Neural cell (in vitro differentiated cells): ENCODE data around the gene ZNF496.

Experiments
- EP300 ChIP-seq: fragments of 450-650 bp; conservative IDR thresholded peaks from 2 replicates; pipeline ENCODE4 v1.6.1; 2014; ENCODE audit warnings: antibody characterized with exemption, mild to moderate bottlenecking, moderate library complexity; ENCODE audit not compliant: poor library complexity, severe bottlenecking
- EZH2 ChIP-seq: fragments of 200-600, 300-800 bp; shearing (Covaris generic), sonication (generic); IDR thresholded peaks from 2 replicates; pipeline ENCODE4 v1.6.1; 2014; ENCODE audit warnings: antibody characterized with exemption, low read length, borderline replicate concordance, mild to moderate bottlenecking; ENCODE audit not compliant: insufficient read depth, poor library complexity, severe bottlenecking
- MXI1 ChIP-seq: fragments of 450-650 bp; conservative IDR thresholded peaks from 2 replicates; pipeline ENCODE4 v1.6.1; 2014; ENCODE audit warnings: antibody characterized with exemption, mild to moderate bottlenecking; ENCODE audit not compliant: poor library complexity, severe bottlenecking
- POLR2AphosphoS5 ChIP-seq: IDR thresholded peaks from 2 replicates; pipeline ENCODE4 v1.6.1; 2012
- SMC3 ChIP-seq: fragments of 450-650 bp; conservative IDR thresholded peaks from 2 replicates; pipeline ENCODE4 v1.6.1; 2014; ENCODE audit warnings: antibody characterized with exemption, mild to moderate bottlenecking, moderate library complexity; ENCODE audit not compliant: poor library complexity
- TAF1 ChIP-seq: IDR thresholded peaks from 2 replicates; pipeline ENCODE4 v1.6.1; 2012; ENCODE audit warnings: low read depth
- TF ChIP-seq, protein P1 (sequence below): fragments of 450-650 bp; IDR thresholded peaks from 2 replicates; pipeline ENCODE4 v1.5.1; 2014; ENCODE audit warnings: antibody characterized with exemption, mild to moderate bottlenecking, moderate library complexity; ENCODE audit not compliant: poor library complexity, severe bottlenecking
- TF ChIP-seq, protein P2 (sequence below): IDR thresholded peaks from 2 replicates; pipeline ENCODE4 v1.6.1; 2012; ENCODE audit warnings: borderline replicate concordance

DNA sequence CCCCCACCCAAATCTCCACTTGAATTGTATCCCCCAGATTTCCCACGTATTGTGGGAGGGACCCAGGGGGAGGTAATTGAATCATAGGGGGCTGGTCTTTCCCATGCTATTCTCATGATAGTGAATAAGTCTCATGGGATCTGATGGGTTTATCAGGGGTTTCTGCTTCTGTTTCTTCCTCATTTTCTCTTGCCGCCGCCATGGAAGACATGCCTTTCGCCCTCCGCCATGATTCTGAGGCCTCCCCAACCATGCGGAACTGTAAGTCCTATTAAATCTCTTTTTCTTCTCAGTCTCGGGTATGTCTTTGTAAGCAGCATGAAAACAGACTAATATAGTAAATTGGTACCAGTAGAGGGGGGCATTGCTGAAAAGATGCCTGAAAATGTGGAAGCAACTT lies 33.4 kb upstream of the ZNF496 start:
- TF ChIP-seq TAF1 (no peak), POLR2AphosphoS5 (no peak), MXI1 (no peak), SMC3 (no peak), EZH2 (no peak), EP300 (no peak)
- TF ChIP-seq, protein P1, sequence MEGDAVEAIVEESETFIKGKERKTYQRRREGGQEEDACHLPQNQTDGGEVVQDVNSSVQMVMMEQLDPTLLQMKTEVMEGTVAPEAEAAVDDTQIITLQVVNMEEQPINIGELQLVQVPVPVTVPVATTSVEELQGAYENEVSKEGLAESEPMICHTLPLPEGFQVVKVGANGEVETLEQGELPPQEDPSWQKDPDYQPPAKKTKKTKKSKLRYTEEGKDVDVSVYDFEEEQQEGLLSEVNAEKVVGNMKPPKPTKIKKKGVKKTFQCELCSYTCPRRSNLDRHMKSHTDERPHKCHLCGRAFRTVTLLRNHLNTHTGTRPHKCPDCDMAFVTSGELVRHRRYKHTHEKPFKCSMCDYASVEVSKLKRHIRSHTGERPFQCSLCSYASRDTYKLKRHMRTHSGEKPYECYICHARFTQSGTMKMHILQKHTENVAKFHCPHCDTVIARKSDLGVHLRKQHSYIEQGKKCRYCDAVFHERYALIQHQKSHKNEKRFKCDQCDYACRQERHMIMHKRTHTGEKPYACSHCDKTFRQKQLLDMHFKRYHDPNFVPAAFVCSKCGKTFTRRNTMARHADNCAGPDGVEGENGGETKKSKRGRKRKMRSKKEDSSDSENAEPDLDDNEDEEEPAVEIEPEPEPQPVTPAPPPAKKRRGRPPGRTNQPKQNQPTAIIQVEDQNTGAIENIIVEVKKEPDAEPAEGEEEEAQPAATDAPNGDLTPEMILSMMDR, result no peak
- TF ChIP-seq, protein P2, sequence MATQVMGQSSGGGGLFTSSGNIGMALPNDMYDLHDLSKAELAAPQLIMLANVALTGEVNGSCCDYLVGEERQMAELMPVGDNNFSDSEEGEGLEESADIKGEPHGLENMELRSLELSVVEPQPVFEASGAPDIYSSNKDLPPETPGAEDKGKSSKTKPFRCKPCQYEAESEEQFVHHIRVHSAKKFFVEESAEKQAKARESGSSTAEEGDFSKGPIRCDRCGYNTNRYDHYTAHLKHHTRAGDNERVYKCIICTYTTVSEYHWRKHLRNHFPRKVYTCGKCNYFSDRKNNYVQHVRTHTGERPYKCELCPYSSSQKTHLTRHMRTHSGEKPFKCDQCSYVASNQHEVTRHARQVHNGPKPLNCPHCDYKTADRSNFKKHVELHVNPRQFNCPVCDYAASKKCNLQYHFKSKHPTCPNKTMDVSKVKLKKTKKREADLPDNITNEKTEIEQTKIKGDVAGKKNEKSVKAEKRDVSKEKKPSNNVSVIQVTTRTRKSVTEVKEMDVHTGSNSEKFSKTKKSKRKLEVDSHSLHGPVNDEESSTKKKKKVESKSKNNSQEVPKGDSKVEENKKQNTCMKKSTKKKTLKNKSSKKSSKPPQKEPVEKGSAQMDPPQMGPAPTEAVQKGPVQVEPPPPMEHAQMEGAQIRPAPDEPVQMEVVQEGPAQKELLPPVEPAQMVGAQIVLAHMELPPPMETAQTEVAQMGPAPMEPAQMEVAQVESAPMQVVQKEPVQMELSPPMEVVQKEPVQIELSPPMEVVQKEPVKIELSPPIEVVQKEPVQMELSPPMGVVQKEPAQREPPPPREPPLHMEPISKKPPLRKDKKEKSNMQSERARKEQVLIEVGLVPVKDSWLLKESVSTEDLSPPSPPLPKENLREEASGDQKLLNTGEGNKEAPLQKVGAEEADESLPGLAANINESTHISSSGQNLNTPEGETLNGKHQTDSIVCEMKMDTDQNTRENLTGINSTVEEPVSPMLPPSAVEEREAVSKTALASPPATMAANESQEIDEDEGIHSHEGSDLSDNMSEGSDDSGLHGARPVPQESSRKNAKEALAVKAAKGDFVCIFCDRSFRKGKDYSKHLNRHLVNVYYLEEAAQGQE, result no peak
